ENCODE results near the gene TTLL9. TPM values are rescaled to one million over a fixed set of nuclear protein-coding genes. Genes with fewer than 3 reads are reported as not detected.
"Not testable (repeated sequence)": the region's sequence is repeated elsewhere in the genome, so short reads cannot be mapped to it uniquely, and the experiment has no call there.

The TTLL9 gene
- polyA plus RNA-seq, 1 of the 3 experiments (the other 2 are of a cell fraction) = 0.23 TPM

DNA sequence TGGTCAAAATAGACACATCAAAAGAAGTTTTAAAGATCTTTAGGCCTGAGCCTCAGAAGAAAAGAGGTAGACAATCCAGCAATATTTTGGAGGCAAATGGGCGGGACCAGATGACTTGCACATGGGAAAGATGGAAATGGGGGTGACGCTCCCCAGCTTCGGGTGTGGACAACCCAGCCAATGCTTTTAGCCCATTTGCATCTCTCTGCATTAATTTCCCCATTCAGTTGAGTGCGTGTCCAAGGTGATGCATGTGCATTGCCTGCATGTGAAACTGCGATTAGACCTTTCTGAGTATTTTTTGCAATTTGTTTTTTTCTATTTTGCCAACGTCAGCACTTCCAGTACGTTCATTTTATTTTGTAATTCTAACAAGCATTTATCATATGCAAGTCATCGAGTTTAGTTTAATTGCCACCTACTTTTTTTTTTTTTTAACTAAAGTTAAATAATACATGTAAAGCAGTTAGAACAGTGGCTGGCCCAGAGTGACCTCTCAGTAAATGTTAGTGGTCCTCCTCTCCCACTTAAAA is 57.3 kb downstream of the TTLL9 start:
- POLR2A ChIA-PET = no interaction called here
- TF ChIP-seq, protein P1, sequence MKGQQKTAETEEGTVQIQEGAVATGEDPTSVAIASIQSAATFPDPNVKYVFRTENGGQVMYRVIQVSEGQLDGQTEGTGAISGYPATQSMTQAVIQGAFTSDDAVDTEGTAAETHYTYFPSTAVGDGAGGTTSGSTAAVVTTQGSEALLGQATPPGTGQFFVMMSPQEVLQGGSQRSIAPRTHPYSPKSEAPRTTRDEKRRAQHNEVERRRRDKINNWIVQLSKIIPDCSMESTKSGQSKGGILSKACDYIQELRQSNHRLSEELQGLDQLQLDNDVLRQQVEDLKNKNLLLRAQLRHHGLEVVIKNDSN (IDR thresholded peaks at IDR 0.05; ENCODE audit: borderline replicate concordance, low read depth) = no peak
- TF ChIP-seq, protein P2, sequence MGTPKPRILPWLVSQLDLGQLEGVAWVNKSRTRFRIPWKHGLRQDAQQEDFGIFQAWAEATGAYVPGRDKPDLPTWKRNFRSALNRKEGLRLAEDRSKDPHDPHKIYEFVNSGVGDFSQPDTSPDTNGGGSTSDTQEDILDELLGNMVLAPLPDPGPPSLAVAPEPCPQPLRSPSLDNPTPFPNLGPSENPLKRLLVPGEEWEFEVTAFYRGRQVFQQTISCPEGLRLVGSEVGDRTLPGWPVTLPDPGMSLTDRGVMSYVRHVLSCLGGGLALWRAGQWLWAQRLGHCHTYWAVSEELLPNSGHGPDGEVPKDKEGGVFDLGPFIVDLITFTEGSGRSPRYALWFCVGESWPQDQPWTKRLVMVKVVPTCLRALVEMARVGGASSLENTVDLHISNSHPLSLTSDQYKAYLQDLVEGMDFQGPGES (IDR thresholded peaks at IDR 0.05; ENCODE audit: low read depth, low read length) = no peak
- TF ChIP-seq NRF1 (IDR thresholded peaks at IDR 0.05; ENCODE audit: low read depth, low read length) (no peak), FOXM1 (IDR thresholded peaks at IDR 0.05; ENCODE audit: low read depth) (no peak)
- Histone ChIP-seq H3F3A (replicated peaks; ENCODE audit: insufficient read depth) (no peaks in the 10 kb centered on the region), H3K9ac (no peak overlapping the region), H3K4me1 (ENCODE audit: control insufficient read depth in 1 of 2, insufficient read depth in 2 of 2, low read depth in 1 of 2, low read length in 1 of 2) (no peaks in the 10 kb centered on the region), H2AFZ (ENCODE audit: low read depth) (no peak overlapping the region), H3K4me2 (no peak overlapping the region), H3K9me3 (no peaks in the 10 kb centered on the region), H3K27ac (ENCODE audit: low read depth in 2 of 2, low read length in 1 of 2) (no peak overlapping the region), H3K9me2 (no peaks in the 10 kb centered on the region), H3K79me2 (ENCODE audit: insufficient read depth) (no peaks in the 10 kb centered on the region), H3K36me3 (replicated peaks in 1 of 2; ENCODE audit: control insufficient read depth in 1 of 2, insufficient read depth in 2 of 2, low read length in 1 of 2) (no peaks in the 10 kb centered on the region), H3K27me3 (ENCODE audit: insufficient read depth) (no peaks in the 10 kb centered on the region; the same call in 1 of the 2 replicates), H4K20me1 (ENCODE audit: insufficient read depth) (no peaks in the 10 kb centered on the region), H3K4me3 (ENCODE audit: low read depth in 2 of 2, low read length in 1 of 2) (no peak overlapping the region)
- DNase-seq = no peak
- WGBS (ENCODE audit: low lambda C conversion rate) = 58% methylated on average over 8 of the region's 8 CpGs
- CTCF ChIA-PET = no interaction called here

DNA sequence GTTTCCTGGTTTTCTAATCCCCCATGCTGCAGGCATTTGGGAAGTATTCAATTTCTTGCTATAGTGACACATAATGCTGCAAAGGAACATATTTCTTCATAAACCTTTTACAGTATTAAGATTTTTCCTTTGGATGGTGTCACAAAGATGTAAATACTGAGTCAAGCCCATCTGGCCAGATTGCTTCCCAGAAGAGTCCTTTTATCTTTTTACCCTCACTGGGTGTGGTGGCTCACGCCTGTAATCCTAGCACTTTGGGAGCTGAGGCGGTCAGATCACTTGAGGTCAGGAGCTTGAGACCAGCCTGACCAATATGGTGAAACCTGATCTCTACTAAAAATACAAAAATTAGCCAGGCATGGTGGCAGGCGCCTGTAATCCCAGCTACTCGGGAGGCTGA is 59.2 kb downstream of the TTLL9 start:
- H2AFZ ChIP-seq (ENCODE audit: low read depth); H3K27ac ChIP-seq (ENCODE audit: low read depth in 2 of 2, low read length in 1 of 2); H3K9ac ChIP-seq; H3K27me3 ChIP-seq (ENCODE audit: insufficient read depth); DNase-seq; H3K9me3 ChIP-seq; H3K4me3 ChIP-seq (ENCODE audit: low read depth in 2 of 2, low read length in 1 of 2); H3K79me2 ChIP-seq (ENCODE audit: insufficient read depth); H3K4me1 ChIP-seq (ENCODE audit: control insufficient read depth in 1 of 2, insufficient read depth in 2 of 2, low read depth in 1 of 2, low read length in 1 of 2); H4K20me1 ChIP-seq (ENCODE audit: insufficient read depth); CTCF ChIA-PET; H3F3A ChIP-seq (replicated peaks; ENCODE audit: insufficient read depth); H3K36me3 ChIP-seq (replicated peaks in 1 of 2; ENCODE audit: control insufficient read depth in 1 of 2, insufficient read depth in 2 of 2, low read length in 1 of 2); H3K9me2 ChIP-seq; POLR2A ChIA-PET; H3K4me2 ChIP-seq: not testable (repeated sequence)
- 70% methylated on average over 4 of the region's 4 CpGs for WGBS (ENCODE audit: low lambda C conversion rate)

- no peak for DNase-seq
- no peak overlapping the region for H2AFZ ChIP-seq (ENCODE audit: low read depth)
- H3K4me2 ChIP-seq = no peak overlapping the region
- H3K27me3 ChIP-seq (ENCODE audit: insufficient read depth) = no peaks in the 10 kb centered on the region; the same call in 1 of the 2 replicates
- H3K36me3 ChIP-seq (replicated peaks in 1 of 2; ENCODE audit: control insufficient read depth in 1 of 2, insufficient read depth in 2 of 2, low read length in 1 of 2) = no peaks in the 10 kb centered on the region
- WGBS (ENCODE audit: low lambda C conversion rate) = 43% methylated on average over 5 of the region's 5 CpGs
- no peaks in the 10 kb centered on the region for H3K9me3 ChIP-seq
- H3K4me3 ChIP-seq (ENCODE audit: low read depth in 2 of 2, low read length in 1 of 2) = no peak overlapping the region
- no peaks in the 10 kb centered on the region for H4K20me1 ChIP-seq (ENCODE audit: insufficient read depth)
- H3K4me1 ChIP-seq (ENCODE audit: control insufficient read depth in 1 of 2, insufficient read depth in 2 of 2, low read depth in 1 of 2, low read length in 1 of 2) = no peaks in the 10 kb centered on the region
- ChIA-PET CTCF (interaction anchor here (0.8 kb wide), 1 partner anchor 12 kb away, joined by 3 read pairs; no protein-coding TSS in a partner anchor), POLR2A (no interaction called here)
- no peaks in the 10 kb centered on the region for H3K79me2 ChIP-seq (ENCODE audit: insufficient read depth)
- no peaks in the 10 kb centered on the region for H3K9me2 ChIP-seq
- no peak overlapping the region for H3K9ac ChIP-seq
- no peak for TF ChIP-seq GATA2 (CRISPR knock-in tag; IDR thresholded peaks at IDR 0.05)
- TF ChIP-seq, protein P1 (IDR thresholded peaks at IDR 0.05; ENCODE audit: borderline replicate concordance, low read depth) = no peak
- no peak for TF ChIP-seq USF2 (IDR thresholded peaks at IDR 0.05; ENCODE audit: borderline replicate concordance, low read depth, low read length)
- TF ChIP-seq FOXJ3 (CRISPR knock-in tag; IDR thresholded peaks at IDR 0.05) = no peak
- TF ChIP-seq PBX3 (IDR thresholded peaks at IDR 0.05) = no peak
- no peak for TF ChIP-seq TAF1 (IDR thresholded peaks at IDR 0.05; ENCODE audit: borderline replicate concordance, low read depth, low read length)
- no peak for TF ChIP-seq SIN3A (IDR thresholded peaks at IDR 0.05; ENCODE audit: borderline replicate concordance, low read depth, low read length)
- no peak overlapping the region for H3K27ac ChIP-seq (ENCODE audit: low read depth in 2 of 2, low read length in 1 of 2)
- H3F3A ChIP-seq (replicated peaks; ENCODE audit: insufficient read depth) = no peaks in the 10 kb centered on the region
Observed at GRCh38 chr20:31930779-31931178, 60.3 kb downstream of the TTLL9 start.

All from SK-N-SH (cell line).